GM12873 (cell line): Measurements from ENCODE around the gene CFD.

ENCODE experiments used
- TF ChIP-seq, protein P1 (sequence below): IDR thresholded peaks from 2 replicates; pipeline ENCODE4 v1.5.1; 2012; ENCODE audit warnings: low read depth, mild to moderate bottlenecking, moderate library complexity, low read length, control low read depth; ENCODE audit not compliant: insufficient read depth; ENCODE audit errors: missing control alignments

CFD gene

GRCh38 chr19:813219-814151 lies 46.0 kb upstream of the CFD start:
- TF ChIP-seq, protein P1, sequence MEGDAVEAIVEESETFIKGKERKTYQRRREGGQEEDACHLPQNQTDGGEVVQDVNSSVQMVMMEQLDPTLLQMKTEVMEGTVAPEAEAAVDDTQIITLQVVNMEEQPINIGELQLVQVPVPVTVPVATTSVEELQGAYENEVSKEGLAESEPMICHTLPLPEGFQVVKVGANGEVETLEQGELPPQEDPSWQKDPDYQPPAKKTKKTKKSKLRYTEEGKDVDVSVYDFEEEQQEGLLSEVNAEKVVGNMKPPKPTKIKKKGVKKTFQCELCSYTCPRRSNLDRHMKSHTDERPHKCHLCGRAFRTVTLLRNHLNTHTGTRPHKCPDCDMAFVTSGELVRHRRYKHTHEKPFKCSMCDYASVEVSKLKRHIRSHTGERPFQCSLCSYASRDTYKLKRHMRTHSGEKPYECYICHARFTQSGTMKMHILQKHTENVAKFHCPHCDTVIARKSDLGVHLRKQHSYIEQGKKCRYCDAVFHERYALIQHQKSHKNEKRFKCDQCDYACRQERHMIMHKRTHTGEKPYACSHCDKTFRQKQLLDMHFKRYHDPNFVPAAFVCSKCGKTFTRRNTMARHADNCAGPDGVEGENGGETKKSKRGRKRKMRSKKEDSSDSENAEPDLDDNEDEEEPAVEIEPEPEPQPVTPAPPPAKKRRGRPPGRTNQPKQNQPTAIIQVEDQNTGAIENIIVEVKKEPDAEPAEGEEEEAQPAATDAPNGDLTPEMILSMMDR: no peak

GRCh38 chr19:814152-815078 lies 45.0 kb upstream of the CFD start:
- TF ChIP-seq, protein P1: no peak

DNA sequence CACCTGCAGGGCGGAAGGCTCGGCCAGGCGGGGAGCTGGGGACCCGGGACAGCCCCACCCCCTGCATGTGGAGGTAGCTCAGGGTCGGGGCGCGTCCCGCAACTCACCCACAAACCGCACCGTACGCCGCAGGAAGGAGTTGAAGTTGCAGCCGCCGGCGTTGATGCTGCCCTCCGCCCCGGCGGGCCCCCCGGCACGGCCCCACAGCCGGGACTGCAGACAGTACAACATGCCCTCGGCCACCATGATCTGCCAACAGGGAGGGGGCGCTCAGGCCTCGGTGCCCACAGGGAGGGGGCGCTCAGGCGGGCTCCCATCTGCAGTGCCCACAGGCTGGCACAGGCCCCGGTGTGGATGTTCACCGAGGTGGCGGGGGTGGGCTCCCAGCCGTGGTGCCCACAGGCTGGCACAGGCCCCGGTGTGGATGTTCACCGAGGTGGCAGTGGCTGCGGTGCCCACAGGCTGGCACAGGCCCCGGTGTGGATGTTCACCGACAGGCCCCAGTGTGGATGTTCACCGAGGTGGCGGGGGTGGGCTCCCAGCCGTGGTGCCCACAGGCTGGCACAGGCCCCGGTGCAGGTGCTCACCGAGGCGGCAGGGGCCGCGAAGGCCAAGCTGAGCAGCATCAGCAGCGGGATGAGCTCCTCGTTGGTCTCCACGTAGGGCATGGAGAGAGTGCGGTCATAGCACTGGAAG lies 44.2 kb upstream of the CFD start:
- TF ChIP-seq, protein P1: no peak

DNA sequence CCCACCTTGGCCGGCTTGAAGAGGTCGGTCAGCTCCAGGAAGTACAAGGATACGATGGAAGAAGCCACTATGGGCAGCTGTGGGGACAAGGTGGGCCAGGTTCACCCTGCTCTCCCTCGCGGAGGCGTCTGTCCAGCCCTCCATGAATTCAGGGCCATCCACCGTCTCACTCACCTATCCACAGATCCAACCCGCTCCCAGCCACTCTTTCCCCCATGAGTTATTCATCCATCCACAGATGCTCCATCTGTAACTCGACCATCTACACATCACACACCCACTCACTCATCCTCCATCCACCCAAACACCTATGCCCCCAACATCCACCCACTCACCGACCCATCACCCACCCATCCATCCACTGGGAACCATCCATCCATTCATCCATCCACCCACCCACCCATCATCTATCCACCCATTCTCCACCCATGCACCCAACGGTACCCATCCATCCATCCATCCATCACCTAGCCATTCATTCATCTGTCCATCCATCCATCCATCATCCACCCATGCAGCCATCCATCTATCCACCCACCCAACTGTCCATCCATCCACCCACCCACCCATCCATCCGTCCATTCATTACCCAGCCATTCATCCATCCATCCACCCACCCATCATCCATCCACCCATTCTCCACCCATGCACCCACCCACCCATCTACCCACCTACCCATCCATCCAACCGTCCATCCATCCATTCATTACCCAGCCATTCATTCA lies 43.5 kb upstream of the CFD start:
- TF ChIP-seq, protein P1: no peak

DNA sequence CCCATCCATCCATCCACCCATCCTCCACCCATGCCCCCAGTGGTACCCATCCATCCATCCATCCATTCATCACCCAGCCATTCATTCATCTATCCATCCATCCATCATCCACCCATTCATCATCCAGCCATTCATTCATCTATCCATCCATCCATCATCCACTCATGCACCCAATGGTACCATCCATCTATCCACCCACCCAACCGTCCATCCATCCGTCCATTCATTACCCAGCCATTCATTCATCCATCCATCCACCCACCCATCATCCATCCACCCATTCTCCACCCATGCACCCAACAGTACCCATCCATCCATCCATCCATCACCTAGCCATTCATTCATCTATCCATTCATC lies 43.0 kb upstream of the CFD start:
- TF ChIP-seq, protein P1: no peak

GRCh38 chr19:821231-821824 lies 38.1 kb upstream of the CFD start:
- TF ChIP-seq, protein P1: no peak
